HCT116 (cell line): ENCODE data around the gene ZNF862. TPM values are rescaled to one million over a fixed set of nuclear protein-coding genes. Genes with fewer than 3 reads are reported as not detected.

Experiments
- ATAC-seq: fragments of 200-7000 bp; cut with Tn5 transposase; 2 replicates; pipeline ENCODE4 v1.9.1; 2020; ENCODE audit warnings: mild to moderate bottlenecking, moderate library complexity
- BruUV-seq: library from RNA; stranded (reverse); fragments of 400-500 nt; replicated peaks from 2 replicates; lab custom pipeline; 2021; lab: Mats Ljungman, UMichigan
- CTCF ChIA-PET: fragments of 300-600 bp; sonication (Branson Sonifier 250); formaldehyde crosslinking; loops from one replicate; lab custom pipeline; 2021; ENCODE audit warnings: antibody characterized with exemption; lab: Charles Lee
- POLR2A ChIA-PET: fragments of 300-600, 350-600 bp; sonication (Branson Sonifier 250); formaldehyde crosslinking; loops from one replicate; lab custom pipeline; 2021; ENCODE audit warnings: antibody characterized with exemption; lab: Charles Lee
- RAD21 ChIA-PET, 2 experiments: fragments of 300-600 bp; sonication (Branson Sonifier 250); formaldehyde crosslinking; loops; one replicate each; lab custom pipeline; 2023; ENCODE audit warnings: low total read pairs in 2 of 2; ENCODE audit not compliant: uncharacterized antibody in 2 of 2, unreplicated experiment in 2 of 2, low non-redundant PET in 1 of 2; lab: Charles Lee
- DNase-seq: peaks from one replicate; pipeline ENCODE4 v3.0.0-alpha.2; 2010; ENCODE audit warnings: low read depth, low spot score
- H2AFZ ChIP-seq: fragments of 200-600 bp; shearing (Covaris generic), sonication (generic); 2 replicates; pipeline ENCODE4 v1.6.1; 2017; ENCODE audit warnings: low read depth, mixed run types, mixed read lengths, antibody characterized with exemption, low read length; ENCODE audit not compliant: poor library complexity, severe bottlenecking
- H3K27ac ChIP-seq: 2 replicates; pipeline ENCODE4 v1.5.1; 2012; ENCODE audit warnings: low read depth, low read length
- H3K27me3 ChIP-seq: fragments of 200-600 bp; sonication (generic); 2 replicates; pipeline ENCODE4 v1.6.1; 2016; ENCODE audit warnings: mixed run types, low read length, mixed read lengths; ENCODE audit not compliant: insufficient read depth
- H3K36me3 ChIP-seq, 2 experiments: fragments of 200-500 bp in 1 of 2; fragments of 200-600 bp in 1 of 2; sonication (Bioruptor generic) in 1 of 2; sonication (generic) in 1 of 2; 2 replicates each; pipeline versions ENCODE4 v1.5.1 to v1.6.1; 2014 to 2016; ENCODE audit warnings: low read length in 2 of 2, inconsistent platforms in 1 of 2, mixed read lengths in 1 of 2, mixed run types in 1 of 2; ENCODE audit not compliant: insufficient read depth in 2 of 2, control insufficient read depth in 1 of 2
- H3K4me1 ChIP-seq, 2 experiments: fragments of 200-600 bp in 1 of 2; sonication (generic) in 1 of 2; 2 replicates each; pipeline versions ENCODE4 v1.5.1 to v1.6.1; 2012 to 2017; ENCODE audit warnings: low read length in 2 of 2, inconsistent platforms in 1 of 2, mild to moderate bottlenecking in 1 of 2, mixed read lengths in 1 of 2, mixed run types in 1 of 2, moderate library complexity in 1 of 2; ENCODE audit not compliant: insufficient read depth in 2 of 2, control insufficient read depth in 1 of 2
- H3K4me2 ChIP-seq: fragments of 200-600 bp; sonication (generic); 2 replicates; pipeline ENCODE4 v1.6.1; 2017; ENCODE audit warnings: mixed run types, low read length, mixed read lengths
- H3K4me3 ChIP-seq, 2 experiments: fragments of 200-600 bp in 1 of 2; sonication (generic) in 1 of 2; replicated peaks in 1 of 2; 2 replicates each; pipeline ENCODE4 v1.5.1; 2011 to 2016; ENCODE audit warnings: low read length in 2 of 2, control low read depth in 1 of 2, low read depth in 1 of 2, mild to moderate bottlenecking in 1 of 2, mixed read lengths in 1 of 2, mixed run types in 1 of 2
- H3K79me2 ChIP-seq: fragments of 200-600 bp; sonication (generic); 2 replicates; pipeline ENCODE4 v1.6.1; 2017; ENCODE audit warnings: mild to moderate bottlenecking, mixed run types, low read length, moderate library complexity, mixed read lengths; ENCODE audit not compliant: insufficient read depth
- H3K9ac ChIP-seq: fragments of 200-600 bp; sonication (generic); 2 replicates; pipeline ENCODE4 v1.6.1; 2016; ENCODE audit warnings: low read length, mixed read lengths
- H3K9me2 ChIP-seq: fragments of 200-600 bp; sonication (generic), shearing (Covaris generic); 2 replicates; pipeline ENCODE4 v1.6.1; 2017; ENCODE audit warnings: mixed run types, mild to moderate bottlenecking, moderate library complexity; ENCODE audit not compliant: insufficient read depth
- H3K9me3 ChIP-seq, 2 experiments: fragments of 200-500 bp in 1 of 2; fragments of 200-600 bp in 1 of 2; sonication (Bioruptor generic) in 1 of 2; sonication (generic) in 1 of 2; 2 replicates each; pipeline ENCODE4 v1.6.1; 2014 to 2017; ENCODE audit warnings: low read length in 2 of 2, mixed read lengths in 2 of 2, inconsistent platforms in 1 of 2, low read depth in 1 of 2, mild to moderate bottlenecking in 1 of 2, mixed run types in 1 of 2, moderate library complexity in 1 of 2; ENCODE audit not compliant: control insufficient read depth in 1 of 2, insufficient read depth in 1 of 2
- H4K20me1 ChIP-seq: fragments of 200-600 bp; sonication (generic), shearing (Covaris generic); 2 replicates; pipeline ENCODE4 v1.6.1; 2017; ENCODE audit warnings: mixed run types, mild to moderate bottlenecking, moderate library complexity; ENCODE audit not compliant: insufficient read depth
- ATF3 ChIP-seq: IDR thresholded peaks from 2 replicates; pipeline ENCODE4 v1.6.1; 2012
- CEBPB ChIP-seq: IDR thresholded peaks from 2 replicates; pipeline ENCODE4 v1.6.1; 2012; ENCODE audit warnings: low read depth
- EGR1 ChIP-seq: IDR thresholded peaks from 2 replicates; pipeline ENCODE4 v1.6.1; 2012; ENCODE audit warnings: low read depth
- FOSL1 ChIP-seq: IDR thresholded peaks from 2 replicates; pipeline ENCODE4 v1.6.1; 2012; ENCODE audit warnings: low read depth
- JUND ChIP-seq: IDR thresholded peaks from 2 replicates; pipeline ENCODE4 v1.6.1; 2012
- POLR2A ChIP-seq: IDR thresholded peaks from 2 replicates; pipeline ENCODE4 v1.7.0; 2011; ENCODE audit warnings: borderline replicate concordance; ENCODE audit not compliant: insufficient read depth, insufficient read length; ENCODE audit errors: extremely low read depth
- POLR2AphosphoS5 ChIP-seq: IDR thresholded peaks from 2 replicates; pipeline ENCODE4 v1.6.1; 2011; ENCODE audit warnings: mild to moderate bottlenecking, low read depth, low read length, moderate library complexity
- REST ChIP-seq: IDR thresholded peaks from 2 replicates; pipeline ENCODE4 v1.6.1; 2012; ENCODE audit warnings: low read depth
- TCF7L2 ChIP-seq: IDR thresholded peaks from 2 replicates; pipeline ENCODE4 v1.7.0; 2011; ENCODE audit warnings: borderline replicate concordance, inconsistent platforms; ENCODE audit not compliant: insufficient read depth, insufficient read length; ENCODE audit errors: extremely low read depth
- ZBTB33 ChIP-seq: IDR thresholded peaks from 2 replicates; pipeline ENCODE4 v1.6.1; 2011; ENCODE audit warnings: mild to moderate bottlenecking, low read length, moderate library complexity; ENCODE audit not compliant: insufficient replicate concordance; ENCODE audit errors: extremely low read depth
- ZFX ChIP-seq: fragments of 450-650 bp; IDR thresholded peaks from 2 replicates; pipeline ENCODE4 v1.6.1; 2017
- intact Hi-C: fragments of 100-400 bp; cut with micrococcal nuclease; formaldehyde crosslinking; loops from 2 replicates; pipeline ENCODE4 v1.10.0; 2022
- total RNA-seq: library from RNA; stranded (reverse); gene quantifications from one replicate; pipeline ENCODE4 v1.2.1, GENCODE V29; 2021; ENCODE audit not compliant: unreplicated experiment

Gene ZNF862
- total RNA-seq, 1 experiment from 2014 or later: 8.5 TPM

DNA sequence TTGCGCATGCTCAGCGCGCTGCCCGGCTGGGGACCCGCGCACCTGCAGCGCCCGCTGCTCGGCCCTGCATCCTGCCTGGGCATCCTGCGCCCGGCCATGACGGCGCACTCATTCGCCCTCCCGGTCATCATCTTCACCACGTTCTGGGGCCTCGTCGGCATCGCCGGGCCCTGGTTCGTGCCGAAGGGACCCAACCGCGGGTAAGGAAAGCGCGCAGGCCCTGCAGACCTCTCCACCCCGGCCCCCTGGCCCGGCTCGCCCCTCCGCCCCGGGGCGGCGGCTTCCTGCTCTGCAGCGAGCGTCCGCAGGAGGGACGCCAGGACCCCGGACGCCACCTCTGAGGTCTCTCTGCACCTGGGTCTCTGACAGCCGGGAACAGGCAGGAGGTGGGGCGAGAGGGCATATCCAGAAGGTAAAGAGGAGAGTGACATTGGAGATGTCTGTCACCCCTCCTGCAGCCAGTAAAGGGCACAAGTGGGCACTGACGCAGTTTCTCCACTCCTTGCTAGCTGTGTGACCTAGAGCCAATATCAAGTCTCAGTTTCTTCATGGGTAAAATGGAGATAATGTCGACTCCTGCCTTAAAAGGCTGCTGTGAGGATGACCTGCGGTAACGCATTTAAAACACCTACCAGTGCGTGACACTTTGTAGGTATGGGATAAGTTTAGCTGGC, 35.9 kb downstream of the ZNF862 start:
- H3K4me3 ChIP-seq: peak overlapping the region; percentile 61 to 81
- CTCF ChIA-PET: no interaction called here

DNA sequence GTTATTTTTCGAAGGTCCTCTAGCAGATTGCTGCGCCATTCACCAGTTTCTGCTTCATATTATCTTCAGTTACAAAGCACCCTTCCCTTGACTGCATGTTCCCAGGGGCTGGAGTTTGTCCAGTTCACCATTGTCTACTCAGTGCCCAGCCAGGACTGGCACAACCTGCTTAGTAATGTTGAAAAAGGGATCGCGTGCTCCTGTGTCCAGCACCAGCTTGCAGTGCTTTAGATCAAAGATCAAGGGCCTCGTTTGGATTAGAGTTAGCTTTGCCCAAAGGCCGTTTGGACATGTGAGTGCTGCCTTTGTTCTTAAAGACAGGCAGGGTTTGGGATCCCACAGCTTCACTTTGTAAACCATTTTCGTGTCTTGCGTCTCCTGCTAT, 36.5 kb downstream of the ZNF862 start:
- Histone ChIP-seq H3K36me3 (no peaks in the 10 kb centered on the region), H4K20me1 (no peaks in the 10 kb centered on the region), H3K79me2 (no peaks in the 10 kb centered on the region), H3K9me3 (no peaks in the 10 kb centered on the region), H3K4me1 (peaks cover 9 to 25% of the 10 kb centered on the region in 2 experiments; a peak in 3 of 4 replicates), H3K9ac (peak overlapping the region; percentile 75; the same call in 1 of the 2 replicates), H3K4me3 (peak overlapping the region; percentile 61 to 81), H3K27ac (no peak overlapping the region), H3K4me2 (peak overlapping the region; percentile 96), H3K27me3 (no peaks in the 10 kb centered on the region), H3K9me2 (no peaks in the 10 kb centered on the region), H2AFZ (no peak overlapping the region)
- ChIA-PET RAD21 (no interaction called here), POLR2A (no interaction called here), CTCF (no interaction called here)
- intact Hi-C loops: no loop called here
- no peak for TF ChIP-seq ATF3
- TF ChIP-seq TCF7L2: no peak
- TF ChIP-seq REST: no peak
- TF ChIP-seq POLR2A: no peak
- no peak for TF ChIP-seq EGR1
- TF ChIP-seq FOSL1: no peak
- TF ChIP-seq ZBTB33: no peak
- TSS peak; percentile 37 for BruUV-seq
- no peak for ATAC-seq
- no peak for DNase-seq

More for the DNA sequence above, 35.9 kb downstream of the ZNF862 start:
- no peaks in the 10 kb centered on the region for H3K36me3 ChIP-seq
- peak; percentile 31; the same call in 1 of the 2 replicates for ATAC-seq
- no peak overlapping the region for H2AFZ ChIP-seq
- TF ChIP-seq ZFX (0 out of 2 replicates have a peak, but pooled peaks have one; percentile 22), POLR2A (peak; percentile 17), POLR2AphosphoS5 (peak; percentile 46), TCF7L2 (no peak), JUND (no peak), CEBPB (no peak)
- TF ChIP-seq, all 23 proteins: peak for 3
- ChIA-PET POLR2A (no interaction called here), RAD21 (no interaction called here)
- Histone ChIP-seq H3K27me3 (no peaks in the 10 kb centered on the region), H3K9me2 (no peaks in the 10 kb centered on the region), H3K79me2 (no peaks in the 10 kb centered on the region), H3K27ac (no peak overlapping the region; the same call in 1 of the 2 replicates), H3K4me2 (peak overlapping the region; percentile 96), H3K9me3 (no peaks in the 10 kb centered on the region), H3K9ac (peak overlapping the region; percentile 75), H3K4me1 (peaks cover 9 to 25% of the 10 kb centered on the region in 2 experiments; a peak in 3 of 4 replicates), H4K20me1 (no peaks in the 10 kb centered on the region)
- no TSS peak for BruUV-seq
- intact Hi-C loops: loop anchor here (2.0 kb wide), 1 partner anchor 35 kb away; the partner anchor contains the start of gene ZNF862
- DNase-seq: no peak
